Transverse colon (tissue), 4 donors: Measurements from ENCODE around the gene ASIC2. TPM values are rescaled to one million over a fixed set of nuclear protein-coding genes. Genes with fewer than 3 reads are reported as not detected.

Experiments
- DNase-seq: peaks from one replicate; pipeline ENCODE4 v3.0.0-alpha.2; 2019
- H3K27ac ChIP-seq, 4 donors: fragments of 200-600 bp; sonication (generic); 2 replicates each; pipeline ENCODE4 v1.5.1; 2016 to 2018; ENCODE audit warnings: inconsistent platforms in 4 of 4
- H3K27me3 ChIP-seq: fragments of 200-600 bp; sonication (generic); 2 replicates; pipeline ENCODE4 v1.5.1; 2017; ENCODE audit warnings: inconsistent platforms
- H3K36me3 ChIP-seq, 4 donors: fragments of 200-600 bp; sonication (generic); 2 replicates each; pipeline ENCODE4 v1.5.1; 2017 to 2019; ENCODE audit warnings: inconsistent platforms in 4 of 4
- H3K4me1 ChIP-seq, 4 donors: fragments of 200-600 bp; sonication (generic); 2 replicates each; pipeline ENCODE4 v1.5.1; 2017 to 2020; ENCODE audit warnings: inconsistent platforms in 4 of 4
- H3K4me3 ChIP-seq, 4 donors: fragments of 200-600 bp; sonication (generic); 1 replicate in 1 of 4; 2 replicates in 3 of 4; pipeline versions ENCODE4 v1.5.1 to v1.6.1; 2017 to 2019; ENCODE audit warnings: inconsistent platforms in 4 of 4
- H3K9me3 ChIP-seq, 2 donors: fragments of 200-600 bp; sonication (generic); 2 replicates each; pipeline ENCODE4 v1.5.1; 2017 to 2019; ENCODE audit warnings: inconsistent platforms in 2 of 2
- EP300 ChIP-seq: sonication (generic); formaldehyde crosslinking; IDR thresholded peaks from one replicate; pipeline ENCODE4 v1.6.1; 2017; ENCODE audit warnings: antibody characterized with exemption, low read depth
- POLR2A ChIP-seq: fragments of 450-650 bp; IDR thresholded peaks from one replicate; pipeline ENCODE4 v1.6.1; 2016; ENCODE audit warnings: antibody characterized with exemption, mild to moderate bottlenecking, moderate library complexity
- POLR2AphosphoS5 ChIP-seq, 3 donors: sonication (generic); formaldehyde crosslinking; IDR thresholded peaks; one replicate each; pipeline ENCODE4 v1.6.1; 2016; ENCODE audit warnings: antibody characterized with exemption in 3 of 3
- WGBS, 2 donors: methylation state at CpG; one replicate each; pipeline ENCODE4 v1.1.5; 2018; ENCODE audit warnings: low coverage in 1 of 2; 5-methylcytosine and 5-hydroxymethylcytosine counted together
- in situ Hi-C, 4 donors: fragments of 200-750 bp; cut with MboI; loops; one replicate each; pipeline versions ENCODE4 v1.15.0 to v1.15.1; 2017; ENCODE audit warnings: low sequenced_read_pairs in 3 of 4, low pct_ligation_motif_present in 1 of 4, low pct_unique_long_range_greater_than_20kb in 1 of 4
- intact Hi-C: fragments of 100-400 bp; cut with DNase I; formaldehyde crosslinking; loops from one replicate; pipeline ENCODE4 v1.15.1; 2023; ENCODE audit warnings: low total_unique reads
- total RNA-seq, 4 donors: library from RNA; depleted of rRNA; stranded (reverse); fragments of >200 nt; gene quantifications; one replicate each; pipeline ENCODE4 v1.1.0, GENCODE V29; 2016
- TF ChIP-seq, protein P1 (sequence below), 5 experiments: fragments of 200-600 bp in 3 of 5; fragments of 450-650 bp in 2 of 5; sonication (generic) in 3 of 5; IDR thresholded peaks; 1 replicate in 2 of 5; 2 replicates in 3 of 5; pipeline ENCODE4 v1.5.1; 2016 to 2017; ENCODE audit warnings: antibody characterized with exemption in 5 of 5, inconsistent platforms in 3 of 5, mild to moderate bottlenecking in 2 of 5, moderate library complexity in 1 of 5

The ASIC2 gene
- total RNA-seq, 4 donors from 2014 or later, result 0.16 to 0.55 TPM; not detected in 2

- Histone ChIP-seq H3K27me3 (no peaks in the 10 kb centered on the region), H3K4me1 (no peaks in the 10 kb centered on the region), H3K27ac (no peak overlapping the region), H3K36me3 (no peaks in the 10 kb centered on the region), H3K4me3 (no peak overlapping the region), H3K9me3 (no peaks in the 10 kb centered on the region)
- intact Hi-C loops (no loop called here), in situ Hi-C loops (no loop called here)
- DNase-seq, result no peak
- 42 to 61% methylated on average over 5 of the region's 5 CpGs for WGBS, 2 donors
- TF ChIP-seq EP300, result no peak
- TF ChIP-seq, protein P1, sequence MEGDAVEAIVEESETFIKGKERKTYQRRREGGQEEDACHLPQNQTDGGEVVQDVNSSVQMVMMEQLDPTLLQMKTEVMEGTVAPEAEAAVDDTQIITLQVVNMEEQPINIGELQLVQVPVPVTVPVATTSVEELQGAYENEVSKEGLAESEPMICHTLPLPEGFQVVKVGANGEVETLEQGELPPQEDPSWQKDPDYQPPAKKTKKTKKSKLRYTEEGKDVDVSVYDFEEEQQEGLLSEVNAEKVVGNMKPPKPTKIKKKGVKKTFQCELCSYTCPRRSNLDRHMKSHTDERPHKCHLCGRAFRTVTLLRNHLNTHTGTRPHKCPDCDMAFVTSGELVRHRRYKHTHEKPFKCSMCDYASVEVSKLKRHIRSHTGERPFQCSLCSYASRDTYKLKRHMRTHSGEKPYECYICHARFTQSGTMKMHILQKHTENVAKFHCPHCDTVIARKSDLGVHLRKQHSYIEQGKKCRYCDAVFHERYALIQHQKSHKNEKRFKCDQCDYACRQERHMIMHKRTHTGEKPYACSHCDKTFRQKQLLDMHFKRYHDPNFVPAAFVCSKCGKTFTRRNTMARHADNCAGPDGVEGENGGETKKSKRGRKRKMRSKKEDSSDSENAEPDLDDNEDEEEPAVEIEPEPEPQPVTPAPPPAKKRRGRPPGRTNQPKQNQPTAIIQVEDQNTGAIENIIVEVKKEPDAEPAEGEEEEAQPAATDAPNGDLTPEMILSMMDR (IDR thresholded peaks at IDR 0.05), result no peak
- TF ChIP-seq POLR2A, result no peak
- TF ChIP-seq POLR2AphosphoS5 (IDR thresholded peaks at IDR 0.05), result no peak
Measured at GRCh38 chr17:33267851-33268548, 25.1 kb downstream of the ASIC2 start.

- Histone ChIP-seq H3K4me3 (no peak overlapping the region), H3K27ac (no peak overlapping the region), H3K27me3 (no peaks in the 10 kb centered on the region), H3K4me1 (no peaks in the 10 kb centered on the region), H3K36me3 (no peaks in the 10 kb centered on the region), H3K9me3 (no peaks in the 10 kb centered on the region)
- DNase-seq, result no peak
- 75 to 100% methylated on average over 2 to 6 of the region's 6 CpGs for WGBS, 2 donors
- intact Hi-C loops (no loop called here), in situ Hi-C loops (no loop called here)
- TF ChIP-seq POLR2AphosphoS5 (IDR thresholded peaks at IDR 0.05) (no peak), POLR2A (no peak), EP300 (no peak)
- TF ChIP-seq, protein P1 (IDR thresholded peaks at IDR 0.05), result no peak
Measured at GRCh38 chr17:33267271-33267790, 25.8 kb downstream of the ASIC2 start.

DNA sequence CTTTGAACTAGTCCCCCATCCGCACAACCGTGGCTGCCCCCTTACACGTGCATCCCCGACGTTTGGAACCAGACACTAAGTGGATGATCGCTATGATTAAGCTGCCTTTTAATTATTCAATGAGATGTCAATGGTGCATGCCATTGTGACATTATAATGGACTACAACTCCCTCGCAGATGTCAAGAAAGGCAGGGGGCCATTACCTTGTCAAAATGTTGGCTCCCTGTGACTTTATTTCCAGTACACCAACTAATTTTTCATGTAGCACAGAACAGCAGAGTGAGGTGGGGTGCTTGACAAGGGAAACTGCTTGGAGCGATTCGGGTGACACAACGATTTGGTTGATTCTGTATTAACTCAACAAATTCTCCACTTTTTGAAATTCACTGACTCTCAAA lies 26.5 kb downstream of the ASIC2 start:
- 83 to 84% methylated on average over 3 to 10 of the region's 10 CpGs for WGBS, 2 donors
- Histone ChIP-seq H3K27me3 (no peaks in the 10 kb centered on the region), H3K36me3 (no peaks in the 10 kb centered on the region), H3K27ac (no peak overlapping the region), H3K4me3 (no peak overlapping the region), H3K9me3 (no peaks in the 10 kb centered on the region), H3K4me1 (no peaks in the 10 kb centered on the region)
- in situ Hi-C loops, result no loop called here
- no peak for DNase-seq
- TF ChIP-seq POLR2A (no peak), EP300 (no peak), POLR2AphosphoS5 (IDR thresholded peaks at IDR 0.05) (no peak)
- TF ChIP-seq, protein P1 (IDR thresholded peaks at IDR 0.05), result no peak
- intact Hi-C loops, result no loop called here

DNA sequence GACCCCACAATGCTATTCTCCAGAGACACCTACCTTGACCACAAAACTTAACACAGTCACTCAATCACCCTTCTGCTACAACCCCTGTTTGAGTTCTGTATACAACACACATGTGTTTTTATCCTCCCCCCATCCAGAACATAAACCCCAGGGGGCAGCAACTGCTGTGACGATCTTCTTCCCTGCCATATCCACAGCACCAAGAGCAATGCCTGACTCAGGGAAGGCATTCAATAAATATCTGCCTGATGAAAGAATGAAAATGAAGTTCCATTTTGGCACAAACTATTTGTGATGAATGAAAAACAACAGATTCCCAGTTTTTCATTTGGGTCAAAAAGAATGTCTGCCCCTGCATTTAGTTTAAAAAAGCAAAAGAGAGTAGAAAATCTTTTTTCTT lies 27.0 kb downstream of the ASIC2 start:
- no peak for TF ChIP-seq POLR2A
- TF ChIP-seq, protein P1 (IDR thresholded peaks at IDR 0.05), result no peak
- no peak for TF ChIP-seq POLR2AphosphoS5 (IDR thresholded peaks at IDR 0.05)
- no peak for TF ChIP-seq EP300
- in situ Hi-C loops, result no loop called here
- H3K9me3 ChIP-seq, result no peaks in the 10 kb centered on the region
- intact Hi-C loops, result no loop called here
- WGBS, 2 donors, result 47 to 60% methylated on average over 1 of the region's 1 CpG
- DNase-seq, result no peak
- H3K4me3 ChIP-seq, result no peak overlapping the region
- no peaks in the 10 kb centered on the region for H3K27me3 ChIP-seq
- no peaks in the 10 kb centered on the region for H3K4me1 ChIP-seq
- no peaks in the 10 kb centered on the region for H3K36me3 ChIP-seq
- no peak overlapping the region for H3K27ac ChIP-seq
